ENCODE measurements around the gene SH3RF3. TPM values are rescaled to one million over a fixed set of nuclear protein-coding genes. Genes with fewer than 3 reads are reported as not detected.

SH3RF3 gene
- total RNA-seq, 1 experiment from 2014 or later: 1.0 TPM

- Mint-ChIP-seq H3K4me3 (no peak overlapping the region), H3K4me1 (peaks cover 9% of the 10 kb centered on the region), H3K36me3 (no peaks in the 10 kb centered on the region), H3K27ac (no peak overlapping the region), H3K27me3 (ENCODE audit: low read depth) (no peaks in the 10 kb centered on the region), H3K9me3 (no peaks in the 10 kb centered on the region)
- POLR2A ChIA-PET: no interaction called here
- ATAC-seq (no peak), DNase-seq (ENCODE audit: low spot score) (no peak)
- CTCF ChIA-PET: no interaction called here
- no peak for TF ChIP-seq ZNF219 (CRISPR knock-in tag; IDR thresholded peaks at IDR 0.05; ENCODE audit: borderline replicate concordance)
- no peak for TF ChIP-seq PRRX2 (CRISPR knock-in tag; IDR thresholded peaks at IDR 0.05)
- no peak for TF ChIP-seq ZNF121 (CRISPR knock-in tag; IDR thresholded peaks at IDR 0.05)
- no peak for TF ChIP-seq ATF1 (CRISPR knock-in tag; IDR thresholded peaks at IDR 0.05)
Measured at GRCh38 chr2:109304242-109304641, 175.2 kb downstream of the SH3RF3 start.

- peaks cover 9% of the 10 kb centered on the region for H3K4me1 Mint-ChIP-seq
- no peaks in the 10 kb centered on the region for H3K27me3 Mint-ChIP-seq (ENCODE audit: low read depth)
- no peak for ATAC-seq
- no peaks in the 10 kb centered on the region for H3K36me3 Mint-ChIP-seq
- no peak for TF ChIP-seq TP53 (CRISPR knock-in tag; IDR thresholded peaks at IDR 0.05)
- no peak for TF ChIP-seq PRRX2 (CRISPR knock-in tag; IDR thresholded peaks at IDR 0.05)
- TF ChIP-seq SMAD3 (CRISPR knock-in tag; IDR thresholded peaks at IDR 0.05; ENCODE audit: borderline replicate concordance): no peak
- no peak for TF ChIP-seq FOXK1 (CRISPR knock-in tag; IDR thresholded peaks at IDR 0.05)
- no peak for TF ChIP-seq ATF6 (CRISPR knock-in tag; IDR thresholded peaks at IDR 0.05)
- TF ChIP-seq NR1H2 (CRISPR knock-in tag; IDR thresholded peaks at IDR 0.05): no peak
- no peak for TF ChIP-seq ZNF121 (CRISPR knock-in tag; IDR thresholded peaks at IDR 0.05)
- TF ChIP-seq TEAD4 (CRISPR knock-in tag; IDR thresholded peaks at IDR 0.05): no peak
- TF ChIP-seq IRF2 (CRISPR knock-in tag; IDR thresholded peaks at IDR 0.05; ENCODE audit: borderline replicate concordance, low read depth): no peak
- TF ChIP-seq JUN (CRISPR knock-in tag; IDR thresholded peaks at IDR 0.05): no peak
- TF ChIP-seq NR2C2 (CRISPR knock-in tag; IDR thresholded peaks at IDR 0.05): no peak
- no peak for TF ChIP-seq ZBTB43 (CRISPR knock-in tag; IDR thresholded peaks at IDR 0.05)
- no peak for TF ChIP-seq ZNF317 (CRISPR knock-in tag; IDR thresholded peaks at IDR 0.05; ENCODE audit: borderline replicate concordance, low read depth)
- no peak for TF ChIP-seq SOX15 (CRISPR knock-in tag; IDR thresholded peaks at IDR 0.05)
- POLR2A ChIA-PET: no interaction called here
- H3K9me3 Mint-ChIP-seq: no peaks in the 10 kb centered on the region
- H3K27ac Mint-ChIP-seq: no peak overlapping the region; the same call in 1 of the 2 replicates
- CTCF ChIA-PET: no interaction called here
- H3K4me3 Mint-ChIP-seq: no peak overlapping the region
- no peak for DNase-seq (ENCODE audit: low spot score)
Measured at GRCh38 chr2:109304731-109305470, 175.9 kb downstream of the SH3RF3 start.

- H3K36me3 Mint-ChIP-seq: no peaks in the 10 kb centered on the region
- H3K4me3 Mint-ChIP-seq: no peak overlapping the region
- ATAC-seq: peak; percentile 41; the same call in 1 of the 2 replicates
- CTCF ChIA-PET: no interaction called here
- H3K27me3 Mint-ChIP-seq (ENCODE audit: low read depth): no peaks in the 10 kb centered on the region
- TF ChIP-seq NR2C2 (CRISPR knock-in tag; IDR thresholded peaks at IDR 0.05) (no peak), GRHL2 (CRISPR knock-in tag; IDR thresholded peaks at IDR 0.05; ENCODE audit: insufficient replicate concordance, severe bottlenecking) (no peak), E2F1 (CRISPR knock-in tag; IDR thresholded peaks at IDR 0.05) (no peak), HMGA2 (CRISPR knock-in tag; IDR thresholded peaks at IDR 0.05) (no peak), PRRX2 (CRISPR knock-in tag; IDR thresholded peaks at IDR 0.05) (no peak), ARID4B (CRISPR knock-in tag; IDR thresholded peaks at IDR 0.05; ENCODE audit: borderline replicate concordance) (no peak), MLX (CRISPR knock-in tag; IDR thresholded peaks at IDR 0.05) (no peak), SMAD3 (CRISPR knock-in tag; IDR thresholded peaks at IDR 0.05; ENCODE audit: borderline replicate concordance) (no peak)
- peaks cover 9% of the 10 kb centered on the region for H3K4me1 Mint-ChIP-seq
- POLR2A ChIA-PET: no interaction called here
- 0 out of 2 replicates have a peak overlapping the region, but pooled peaks have one; percentile 20 for H3K27ac Mint-ChIP-seq
- no peak for DNase-seq (ENCODE audit: low spot score)
- no peaks in the 10 kb centered on the region for H3K9me3 Mint-ChIP-seq
Measured at GRCh38 chr2:109305490-109306167, 176.6 kb downstream of the SH3RF3 start.

Data from WTC11 (cell line).